NCI-H187 treated with DMSO at 0.1 percent for 48 hours (cell line): ENCODE data around the gene KCNIP2.

Experiments used
- DNase-seq: peaks from one replicate; lab custom pipeline; 2025; lab: John Stamatoyannopoulos, UW

The KCNIP2 gene

GRCh38 chr10:101851411-101852116 is 8.0 kb upstream of the KCNIP2 start:
- no peak for DNase-seq

GRCh38 chr10:101850749-101851148 is 7.1 kb upstream of the KCNIP2 start:
- DNase-seq: no peak

- DNase-seq: no peak
Observed at GRCh38 chr10:101848894-101849351, 5.3 kb upstream of the KCNIP2 start.

- no peak for DNase-seq
Observed at GRCh38 chr10:101848408-101848807, 4.8 kb upstream of the KCNIP2 start.

GRCh38 chr10:101845893-101846292 is 2.3 kb upstream of the KCNIP2 start:
- DNase-seq: no peak

- no peak for DNase-seq
Observed at GRCh38 chr10:101841826-101842225, 1.8 kb downstream of the KCNIP2 start.

- DNase-seq: peak; percentile 39
Observed at GRCh38 chr10:101840741-101841453, 2.7 kb downstream of the KCNIP2 start.

- no peak for DNase-seq
Observed at GRCh38 chr10:101840102-101840684, 3.4 kb downstream of the KCNIP2 start.

- DNase-seq: no peak
Observed at GRCh38 chr10:101839416-101840063, 4.1 kb downstream of the KCNIP2 start.

- no peak for DNase-seq
Observed at GRCh38 chr10:101839002-101839401, 4.6 kb downstream of the KCNIP2 start.

- DNase-seq: no peak
Observed at GRCh38 chr10:101838416-101838970, 5.1 kb downstream of the KCNIP2 start.

- no peak for DNase-seq
Observed at GRCh38 chr10:101837748-101838147, 5.9 kb downstream of the KCNIP2 start.

GRCh38 chr10:101835362-101835761 is 8.2 kb downstream of the KCNIP2 start:
- DNase-seq: no peak

- DNase-seq: no peak
Observed at GRCh38 chr10:101834341-101834740, 9.3 kb downstream of the KCNIP2 start.

GRCh38 chr10:101833466-101833865 is 10.1 kb downstream of the KCNIP2 start:
- DNase-seq: no peak

- no peak for DNase-seq
Observed at GRCh38 chr10:101832325-101832771, 11.3 kb downstream of the KCNIP2 start.

- no peak for DNase-seq
Observed at GRCh38 chr10:101831169-101831811, 12.3 kb downstream of the KCNIP2 start.

GRCh38 chr10:101830322-101831168 is 13.1 kb downstream of the KCNIP2 start:
- DNase-seq: peak; percentile 52

GRCh38 chr10:101829561-101830315 is 13.9 kb downstream of the KCNIP2 start:
- no peak for DNase-seq
